Measurements from ENCODE around the gene CACFD1. TPM values are rescaled to one million over a fixed set of nuclear protein-coding genes. Genes with fewer than 3 reads are reported as not detected.

CACFD1 gene
- total and polyA plus RNA-seq, 2 of the 4 experiments (the other 2 are of a cell fraction), result 2.0 to 6.6 TPM

- Histone ChIP-seq H3K36me3 (ENCODE audit: control insufficient read depth, insufficient read depth, low read length) (no peaks in the 10 kb centered on the region), H3K23ac (ENCODE audit: low read depth, low read length) (no peak overlapping the region), H2AFZ (replicated peaks; ENCODE audit: low read length, poor library complexity) (no peak overlapping the region), H3K9me3 (ENCODE audit: control insufficient read depth, insufficient read depth, low read length) (no peaks in the 10 kb centered on the region), H3K4me2 (ENCODE audit: low read depth, low read length) (no peak overlapping the region), H3K4ac (ENCODE audit: low read depth, low read length) (no peak overlapping the region), H4K20me1 (ENCODE audit: insufficient read depth, low read length) (0 out of 2 replicates have a peak, but pooled peaks cover 5% of the 10 kb centered on the region), H3K9me1 (ENCODE audit: insufficient read depth, low read length) (peaks cover 5% of the 10 kb centered on the region; the same call in 1 of the 2 replicates), H2BK20ac (ENCODE audit: low read depth, low read length) (no peak overlapping the region), H2BK15ac (ENCODE audit: low read depth, low read length) (no peak overlapping the region), H2BK5ac (ENCODE audit: low read depth, low read length, poor library complexity, severe bottlenecking) (no peak overlapping the region), H3K56ac (ENCODE audit: extremely low read depth, insufficient read depth, low read length) (no peak overlapping the region), H3K27ac (ENCODE audit: insufficient read depth, low read length) (no peak overlapping the region), H4K8ac (ENCODE audit: low read depth in 2 of 2, low read length in 2 of 2) (no peak overlapping the region), H2AK9ac (replicated peaks; ENCODE audit: low read depth, low read length, poor library complexity) (no peak overlapping the region), H3K27me3 (ENCODE audit: control insufficient read depth, insufficient read depth, low read length) (peaks cover 51% of the 10 kb centered on the region), H3K79me1 (ENCODE audit: low read depth in 1 of 2, low read length in 2 of 2) (no peaks in the 10 kb centered on the region), H3K4me3 (ENCODE audit: insufficient read depth, low read depth, low read length) (no peak overlapping the region), H3K4me1 (ENCODE audit: control insufficient read depth, insufficient read depth, low read length) (peaks cover 4% of the 10 kb centered on the region; the same call in 1 of the 2 replicates), H3K14ac (replicated peaks; ENCODE audit: low read depth, low read length) (no peak overlapping the region), H2BK120ac (ENCODE audit: low read depth, low read length) (no peak overlapping the region), H2AK5ac (ENCODE audit: low read depth, low read length) (no peak overlapping the region), H4K91ac (ENCODE audit: insufficient read depth, low read depth, low read length) (no peak overlapping the region), H3K9ac (ENCODE audit: low read depth, low read length) (no peak overlapping the region), H3K18ac (ENCODE audit: low read depth, low read length) (no peak overlapping the region), H4K5ac (ENCODE audit: low read depth, low read length) (no peak overlapping the region)
- BruUV-seq (replicated peaks), result no TSS peak
- intact Hi-C loops (cut with micrococcal nuclease), result no loop called here
- dilution Hi-C loops (cut with HindIII; ENCODE audit: low sequenced_read_pairs, unreplicated experiment), result no loop called here
- in situ Hi-C loops (cut with MboI; ENCODE audit: low sequenced_read_pairs), result loop anchor here (25.0 kb wide), 1 partner anchor 456 kb away; the partner anchor contains the start of gene GTF3C5
- 78% methylated on average over 6 of the region's 11 CpGs; no CpG with 5 or more reads in 1 of the 2 experiments for WGBS, 2 experiments (ENCODE audit: extremely low coverage in 2 of 2, insufficient read length in 1 of 2)
- ChIA-PET CTCF (no interaction called here), POLR2A (ENCODE audit: unreplicated experiment) (no interaction called here)
- DNase-seq, result no peak
- no peak for ATAC-seq (ENCODE audit: low read depth)
- TF ChIP-seq RFX5 (IDR thresholded peaks at IDR 0.05; ENCODE audit: low read depth, low read length), result no peak
- no peak for TF ChIP-seq CHD1 (IDR thresholded peaks at IDR 0.05; ENCODE audit: low read depth, low read length)
- TF ChIP-seq FOS (IDR thresholded peaks at IDR 0.05; ENCODE audit: low read depth, low read length), result no peak
- TF ChIP-seq ELK1 (IDR thresholded peaks at IDR 0.05; ENCODE audit: borderline replicate concordance, low read depth, low read length), result no peak
- no peak for TF ChIP-seq CTCF (conservative IDR thresholded peaks at IDR 0.05; ENCODE audit: low read depth, low read length)
- TF ChIP-seq NFE2L2 (IDR thresholded peaks at IDR 0.05; ENCODE audit: low read depth, low read length), result no peak
- TF ChIP-seq MAFK (IDR thresholded peaks at IDR 0.05; ENCODE audit: low read depth, low read length), result no peak
- no peak for TF ChIP-seq RAD21 (IDR thresholded peaks at IDR 0.05; ENCODE audit: low read length)
- no peak for TF ChIP-seq CEBPB (IDR thresholded peaks at IDR 0.05; ENCODE audit: low read depth, low read length)
- TF ChIP-seq SMC3 (IDR thresholded peaks at IDR 0.05; ENCODE audit: low read depth, low read length), result no peak
Observed at GRCh38 chr9:133493428-133493827, 33.6 kb downstream of the CACFD1 start.

Data from IMR-90 (cell line).